Adipose tissue (tissue), 3 donors: Measurements from ENCODE around the gene ZSWIM3. TPM values are rescaled to one million over a fixed set of nuclear protein-coding genes. Genes with fewer than 3 reads are reported as not detected.

Experiments
- H3K27ac ChIP-seq: one replicate; pipeline ENCODE4 v1.5.1; 2013; ENCODE audit warnings: low read depth, low read length
- WGBS, 3 donors: extraction: QIAGEN DNeasy Blood & Tissue Kit; methylation state at CpG; one replicate each; pipeline ENCODE4 v1.1.7; 2013; 5-methylcytosine and 5-hydroxymethylcytosine counted together
- polyA plus RNA-seq, 3 donors: library from polyadenylated mRNA; stranded (reverse); fragments of 200-250 nt; gene quantifications; one replicate each; pipeline ENCODE4 v1.2.3, GENCODE V29; 2013
- donor health status: healthy with polysubstance abuse.
- donor health status: Bipolar disorder and iron deficiency.
- donor health status: healthy.

Gene ZSWIM3
- polyA plus RNA-seq, 3 donors, result 0.90 to 1.1 (median 1.0) TPM

DNA sequence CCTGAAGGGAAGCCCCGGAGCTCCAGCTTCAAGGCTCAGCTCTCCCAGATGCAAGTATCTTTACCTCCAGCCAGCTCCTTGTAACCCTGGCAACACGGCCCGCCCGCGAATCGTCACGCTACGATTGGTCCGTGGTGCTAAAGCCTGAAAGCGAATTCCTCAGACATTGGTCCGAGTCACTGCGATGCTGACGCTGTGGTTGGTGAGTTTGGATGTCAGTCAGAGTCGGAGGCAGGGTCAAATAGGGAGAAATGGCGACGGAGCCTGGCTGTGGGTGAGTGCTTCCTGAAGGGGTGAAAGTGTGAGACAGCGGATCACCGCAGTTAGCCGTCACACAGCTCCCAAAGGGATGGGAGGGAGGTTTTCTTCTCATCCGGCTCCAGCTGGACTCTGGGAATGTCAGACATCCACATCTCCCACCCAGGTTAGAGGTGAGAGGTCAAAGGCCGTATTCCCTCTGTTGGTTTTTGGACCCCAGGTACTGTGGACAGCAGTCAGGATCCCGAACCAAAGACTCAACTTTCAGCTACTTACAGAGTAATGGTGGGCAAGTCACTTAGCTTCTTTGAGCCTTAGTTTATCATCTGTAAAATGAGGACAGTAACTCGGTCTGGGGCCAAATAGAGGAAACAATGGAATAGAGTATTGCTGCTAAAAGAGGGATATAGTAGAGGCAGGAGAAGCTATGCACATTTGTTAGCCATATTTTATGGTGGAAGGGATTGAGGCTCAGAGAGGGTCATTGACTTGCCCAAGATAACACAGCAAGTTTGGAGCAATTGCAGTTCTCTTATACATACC is 23.8 kb downstream of the ZSWIM3 start, which contains the start of gene ZSWIM1:
TSS of gene ZSWIM1 (plus strand) at position 240 of the 801 bp plus-strand sequence. CDS start 1,366 bp downstream, outside the sequence.
- 0 to 1% (median 0%) methylated on average over 23 of the region's 23 CpGs for WGBS, 3 donors
- no peak within 1 kb of the TSS for H3K27ac ChIP-seq

DNA sequence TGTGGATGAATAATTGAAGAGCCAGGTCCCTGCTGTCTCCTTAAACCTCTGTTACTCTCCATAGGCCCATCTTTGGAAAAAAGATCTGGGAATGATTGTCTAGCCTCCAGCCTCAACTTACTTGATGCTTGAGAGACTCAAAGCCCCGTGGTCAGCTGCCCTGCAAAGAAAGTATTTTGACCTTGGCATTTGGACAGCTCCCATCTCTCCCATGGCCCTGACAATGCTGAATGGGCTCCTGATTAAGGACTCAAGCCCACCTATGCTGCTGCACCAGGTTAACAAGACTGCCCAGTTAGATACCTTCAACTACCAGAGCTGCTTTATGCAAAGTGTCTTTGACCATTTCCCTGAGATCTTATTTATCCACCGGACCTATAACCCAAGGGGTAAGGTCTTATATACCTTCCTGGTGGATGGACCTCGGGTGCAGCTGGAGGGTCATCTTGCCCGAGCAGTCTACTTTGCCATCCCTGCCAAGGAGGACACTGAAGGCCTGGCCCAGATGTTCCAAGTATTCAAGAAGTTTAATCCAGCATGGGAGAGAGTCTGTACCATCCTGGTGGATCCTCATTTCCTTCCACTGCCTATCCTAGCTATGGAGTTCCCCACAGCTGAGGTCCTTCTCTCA is 25.2 kb downstream of the ZSWIM3 start:
- WGBS, 3 donors, result 78 to 86% (median 79%) methylated on average over 4 of the region's 4 CpGs
- no peak overlapping the region for H3K27ac ChIP-seq

DNA sequence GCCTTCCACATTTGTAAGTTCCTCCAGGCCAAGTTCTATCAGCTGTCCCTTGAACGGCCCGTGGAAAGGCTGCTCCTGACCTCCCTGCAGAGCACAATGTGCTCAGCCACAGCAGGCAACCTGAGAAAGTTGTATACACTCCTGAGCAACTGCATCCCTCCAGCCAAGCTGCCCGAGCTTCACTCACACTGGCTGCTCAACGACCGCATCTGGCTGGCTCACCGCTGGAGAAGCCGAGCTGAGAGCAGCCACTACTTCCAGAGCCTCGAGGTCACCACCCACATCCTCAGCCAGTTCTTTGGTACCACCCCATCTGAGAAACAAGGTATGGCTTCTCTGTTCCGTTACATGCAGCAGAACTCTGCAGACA is 25.7 kb downstream of the ZSWIM3 start:
- WGBS, 3 donors, result 79 to 86% (median 81%) methylated on average over 9 of the region's 9 CpGs
- H3K27ac ChIP-seq, result no peak overlapping the region

- WGBS, 3 donors, result 92 to 94% (median 92%) methylated on average over 17 to 19 of the region's 19 CpGs
- H3K27ac ChIP-seq, result no peak overlapping the region
Observed at GRCh38 chr20:45886590-45887345, 29.4 kb downstream of the ZSWIM3 start.

DNA sequence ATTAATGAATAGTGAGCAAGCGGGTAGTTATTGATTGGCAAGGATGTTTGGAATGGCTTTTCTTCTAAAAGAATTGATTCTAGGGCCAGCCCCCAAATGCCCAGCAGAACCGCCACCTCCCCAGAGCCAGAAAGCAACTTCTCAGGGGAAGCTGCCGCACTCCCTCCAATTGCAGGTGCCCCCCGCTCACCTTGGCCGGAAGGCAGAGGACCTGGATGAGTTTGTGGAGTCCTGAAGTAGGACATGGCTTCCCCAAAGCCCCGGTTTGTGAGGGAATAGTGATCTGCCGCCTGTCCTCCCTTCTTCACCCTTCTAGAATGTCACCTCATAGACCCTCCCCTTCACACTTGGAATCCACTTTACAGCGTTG is 29.9 kb downstream of the ZSWIM3 start, which contains the start of gene SPATA25:
TSS of gene SPATA25 (minus strand) at position 277 of the 370 bp plus-strand sequence. CDS start at position 245, 32 bp downstream.
- H3K27ac ChIP-seq, result no peak within 1 kb of the TSS
- 87 to 93% (median 93%) methylated on average over 8 of the region's 8 CpGs for WGBS, 3 donors

- 85 to 89% (median 87%) methylated on average over 3 of the region's 3 CpGs for WGBS, 3 donors
- no peak overlapping the region for H3K27ac ChIP-seq
Observed at GRCh38 chr20:45888681-45889080, 31.3 kb downstream of the ZSWIM3 start.

DNA sequence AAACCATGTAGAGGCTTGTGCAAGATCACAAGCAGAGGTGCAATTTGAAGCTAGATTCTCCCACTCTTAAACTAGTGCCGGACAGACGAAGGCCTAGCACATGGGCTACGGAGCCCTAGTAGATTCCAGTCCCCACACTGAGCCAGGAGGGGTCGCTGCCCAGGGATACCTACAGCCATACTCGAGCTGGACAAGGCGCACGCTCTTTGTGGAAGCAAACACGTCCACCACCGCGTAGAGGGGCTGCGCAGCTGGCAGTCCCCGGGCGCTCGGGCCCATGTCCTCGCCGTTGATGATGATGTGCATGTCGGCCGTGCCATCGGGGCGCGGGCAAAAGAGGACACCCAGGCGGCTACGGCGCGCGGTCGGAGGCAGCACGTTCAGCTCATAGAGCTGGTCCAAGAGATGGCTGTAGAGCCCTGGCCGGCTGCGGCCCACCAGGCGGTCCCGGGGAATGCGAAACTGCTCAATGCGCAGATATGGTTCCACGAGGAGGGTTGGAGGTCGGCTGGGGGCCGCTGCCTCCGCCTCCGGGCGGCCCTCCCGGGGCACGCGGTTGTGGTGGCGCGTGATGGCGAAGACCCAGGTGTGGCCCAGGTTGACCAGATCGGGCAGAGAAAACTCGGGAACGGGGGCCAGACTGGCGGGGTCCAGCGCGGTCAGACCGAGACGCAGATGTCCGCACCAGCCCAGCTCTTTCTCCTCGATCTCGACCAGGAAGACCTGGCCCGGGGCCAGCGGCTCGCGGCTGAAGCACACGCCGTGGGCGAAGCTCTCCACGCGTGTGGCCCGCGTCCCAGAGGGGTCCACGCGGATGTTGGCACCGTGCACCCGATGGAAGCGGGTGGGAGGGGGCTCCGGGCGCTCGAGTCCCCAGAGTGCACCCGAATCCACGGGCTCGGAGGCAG is 32.9 kb downstream of the ZSWIM3 start:
- H3K27ac ChIP-seq, result peak overlapping the region; percentile 9
- 1% methylated on average over 66 to 79 of the region's 79 CpGs for WGBS, 3 donors

DNA sequence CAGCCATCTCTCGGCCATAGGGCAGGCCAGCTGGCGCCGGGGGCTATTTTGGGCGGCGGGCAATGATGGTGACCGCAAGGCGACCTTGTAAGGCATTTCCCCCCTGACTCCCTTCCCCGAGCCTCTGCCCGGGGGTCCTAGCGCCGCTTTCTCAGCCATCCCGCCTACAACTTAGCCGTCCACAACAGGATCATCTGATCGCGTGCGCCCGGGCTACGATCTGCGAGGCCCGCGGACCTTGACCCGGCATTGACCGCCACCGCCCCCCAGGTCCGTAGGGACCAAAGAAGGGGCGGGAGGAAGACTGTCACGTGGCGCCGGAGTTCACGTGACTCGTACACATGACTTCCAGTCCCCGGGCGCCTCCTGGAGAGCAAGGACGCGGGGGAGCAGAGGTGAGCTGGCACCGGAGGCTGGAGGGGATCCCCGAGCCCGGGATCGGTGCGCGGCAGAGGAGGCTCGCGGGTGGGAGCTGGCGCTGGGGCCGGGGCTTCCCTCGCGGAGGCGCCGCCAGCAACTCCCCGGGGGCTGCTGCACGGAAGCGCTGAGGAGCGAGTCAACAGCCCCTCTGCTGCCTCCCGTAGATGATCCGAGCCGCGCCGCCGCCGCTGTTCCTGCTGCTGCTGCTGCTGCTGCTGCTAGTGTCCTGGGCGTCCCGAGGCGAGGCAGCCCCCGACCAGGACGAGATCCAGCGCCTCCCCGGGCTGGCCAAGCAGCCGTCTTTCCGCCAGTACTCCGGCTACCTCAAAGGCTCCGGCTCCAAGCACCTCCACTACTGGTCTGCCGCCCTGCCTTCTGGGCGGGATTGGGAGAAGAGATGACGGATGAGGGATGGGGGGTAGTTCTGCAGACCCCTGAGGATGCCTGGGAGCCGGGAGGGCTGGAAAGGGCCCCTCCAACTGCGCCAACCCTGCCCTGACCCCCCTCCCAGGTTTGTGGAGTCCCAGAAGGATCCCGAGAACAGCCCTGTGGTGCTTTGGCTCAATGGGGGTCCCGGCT is 33.9 kb downstream of the ZSWIM3 start, which contains the start of the genes CTSA and NEURL2:
TSS of gene CTSA (plus strand) at position 351 of the 999 bp plus-strand sequence. CDS start at position 585, 234 bp downstream.
TSS of gene NEURL2 (minus strand) at position 224 of the 999 bp plus-strand sequence. CDS start at position 7, 217 bp downstream.
- peak within 1 kb of the TSS; percentile 9 for H3K27ac ChIP-seq
- WGBS, 3 donors, result 1 to 2% (median 1%) methylated on average over 70 to 78 of the region's 78 CpGs

DNA sequence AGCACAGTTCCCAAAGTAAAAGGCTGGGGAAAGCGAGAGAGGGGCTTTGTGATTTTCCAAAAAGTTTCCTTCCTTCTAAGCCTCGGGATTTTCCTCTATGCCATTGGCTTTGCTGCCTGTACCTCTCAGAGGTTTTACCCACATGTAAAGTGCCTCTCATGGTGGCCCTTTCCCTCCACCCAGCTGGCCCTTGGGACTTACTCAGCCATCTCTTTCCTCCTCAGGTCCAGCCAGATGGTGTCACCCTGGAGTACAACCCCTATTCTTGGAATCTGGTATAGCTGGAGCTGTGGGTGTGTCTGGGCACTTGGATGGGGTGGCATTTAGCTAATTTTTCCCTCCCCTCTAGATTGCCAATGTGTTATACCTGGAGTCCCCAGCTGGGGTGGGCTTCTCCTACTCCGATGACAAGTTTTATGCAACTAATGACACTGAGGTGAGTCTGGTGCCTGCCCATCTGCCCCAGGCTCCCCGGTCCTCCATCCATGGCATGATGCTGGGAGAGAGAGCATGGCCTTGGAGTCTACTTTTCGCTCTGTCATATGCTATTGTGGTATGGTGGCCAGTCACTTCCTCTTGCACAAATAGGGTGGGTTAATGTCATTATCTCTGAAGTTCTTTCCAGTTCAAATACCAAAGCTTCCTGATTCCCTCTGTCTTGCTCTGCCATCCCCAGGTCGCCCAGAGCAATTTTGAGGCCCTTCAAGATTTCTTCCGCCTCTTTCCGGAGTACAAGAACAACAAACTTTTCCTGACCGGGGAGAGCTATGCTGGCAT is 34.8 kb downstream of the ZSWIM3 start:
- WGBS, 3 donors, result 69 to 81% (median 71%) methylated on average over 9 of the region's 9 CpGs

GRCh38 chr20:45892828-45893500 is 35.5 kb downstream of the ZSWIM3 start:
- peak overlapping the region; percentile 40 for H3K27ac ChIP-seq
- 50 to 80% (median 57%) methylated on average over 4 of the region's 4 CpGs for WGBS, 3 donors

More for the DNA sequence above, 34.8 kb downstream of the ZSWIM3 start:
- no peak overlapping the region for H3K27ac ChIP-seq

GRCh38 chr20:45893831-45894230 is 36.4 kb downstream of the ZSWIM3 start:
- no peak overlapping the region for H3K27ac ChIP-seq
- 90 to 96% (median 95%) methylated on average over 4 of the region's 4 CpGs for WGBS, 3 donors

DNA sequence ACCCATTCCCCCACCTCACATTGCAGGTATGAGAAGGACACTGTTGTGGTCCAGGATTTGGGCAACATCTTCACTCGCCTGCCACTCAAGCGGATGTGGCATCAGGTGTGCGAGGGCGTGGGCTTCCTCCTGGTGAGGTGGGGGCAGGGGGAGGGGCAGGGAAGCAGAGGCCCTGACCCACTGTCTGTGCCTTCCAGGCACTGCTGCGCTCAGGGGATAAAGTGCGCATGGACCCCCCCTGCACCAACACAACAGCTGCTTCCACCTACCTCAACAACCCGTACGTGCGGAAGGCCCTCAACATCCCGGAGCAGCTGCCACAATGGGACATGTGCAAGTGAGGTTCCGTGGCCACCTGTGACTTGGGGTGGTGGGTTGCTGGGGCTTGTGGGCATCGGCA is 37.4 kb downstream of the ZSWIM3 start:
- no peak overlapping the region for H3K27ac ChIP-seq
- 76 to 87% (median 78%) methylated on average over 12 of the region's 12 CpGs for WGBS, 3 donors

- H3K27ac ChIP-seq, result no peak overlapping the region
- 91 to 96% (median 94%) methylated on average over 14 of the region's 14 CpGs for WGBS, 3 donors
Observed at GRCh38 chr20:45896641-45897161, 39.3 kb downstream of the ZSWIM3 start.

- no peak overlapping the region for H3K27ac ChIP-seq
- 81 to 87% (median 84%) methylated on average over 2 of the region's 2 CpGs for WGBS, 3 donors
Observed at GRCh38 chr20:45897289-45897688, 39.9 kb downstream of the ZSWIM3 start.

- no peak overlapping the region for H3K27ac ChIP-seq
- WGBS, 3 donors, result 91 to 96% (median 96%) methylated on average over 7 of the region's 7 CpGs
Observed at GRCh38 chr20:45897692-45898091, 40.3 kb downstream of the ZSWIM3 start.
